Measurements from ENCODE around the gene TSPAN15.

Gene TSPAN15
- 0.39 to 6.8 (median 1.2) reads per million in 9 experiments for total RNA-seq

- peak within 1 kb of the TSS in 1 of 2 donors; percentile 81 for H3K27ac Mint-ChIP-seq
- H3K4me3 Mint-ChIP-seq: peak within 1 kb of the TSS; percentile 85 to 89
- H3K27me3 Mint-ChIP-seq: peaks cover 0 to 17% of the 10 kb centered on the region in 2 donors
- H3K4me1 Mint-ChIP-seq (ENCODE audit: low read depth in 2 of 2): peaks cover 12 to 23% of the 10 kb centered on the region in 2 donors
- H3K36me3 Mint-ChIP-seq (ENCODE audit: insufficient read depth): peaks cover 13% of the 10 kb centered on the region
- H3K9me3 Mint-ChIP-seq: no peaks in the 10 kb centered on the region
- DNase-seq (peak; percentile 44 to 75 (median 72)), ATAC-seq (replicated peaks) (peak; percentile 88)
Measured at GRCh38 chr10:69451209-69451783, at the start of gene TSPAN15. Gene TSPAN15 (plus strand): TSS chr10:69451465. CDS start chr10:69451595, 130 bp downstream.

DNA sequence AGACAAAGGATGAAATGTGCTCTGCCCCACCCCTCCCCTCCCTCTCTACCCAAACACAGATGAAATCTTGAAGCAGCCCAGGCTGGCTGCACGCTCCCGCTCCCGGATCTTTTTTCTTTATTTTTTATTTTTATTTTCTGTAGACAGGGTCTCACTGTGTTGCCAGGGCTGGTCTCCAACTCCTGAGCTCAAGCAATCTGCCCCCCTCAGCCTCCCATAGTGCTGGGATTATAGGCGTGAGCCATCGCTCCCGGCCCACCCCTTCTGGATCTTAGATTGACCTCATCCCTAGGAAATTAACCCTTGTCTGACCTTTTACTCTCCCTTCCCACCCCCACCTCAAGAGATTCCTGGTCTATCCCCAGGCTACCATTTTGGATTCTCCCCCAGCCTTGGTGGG, 48.9 kb upstream of the TSPAN15 start:
- ATAC-seq (replicated peaks) (no peak), DNase-seq (no peak)
- Mint-ChIP-seq H3K27ac (peak overlapping the region in 1 of 2 donors; percentile 41), H3K36me3 (ENCODE audit: insufficient read depth) (peaks cover 60% of the 10 kb centered on the region), H3K4me3 (no peak overlapping the region), H3K27me3 (no peaks in the 10 kb centered on the region), H3K4me1 (ENCODE audit: low read depth in 2 of 2) (peaks cover 0 to 4% of the 10 kb centered on the region in 2 donors), H3K9me3 (no peaks in the 10 kb centered on the region)

DNA sequence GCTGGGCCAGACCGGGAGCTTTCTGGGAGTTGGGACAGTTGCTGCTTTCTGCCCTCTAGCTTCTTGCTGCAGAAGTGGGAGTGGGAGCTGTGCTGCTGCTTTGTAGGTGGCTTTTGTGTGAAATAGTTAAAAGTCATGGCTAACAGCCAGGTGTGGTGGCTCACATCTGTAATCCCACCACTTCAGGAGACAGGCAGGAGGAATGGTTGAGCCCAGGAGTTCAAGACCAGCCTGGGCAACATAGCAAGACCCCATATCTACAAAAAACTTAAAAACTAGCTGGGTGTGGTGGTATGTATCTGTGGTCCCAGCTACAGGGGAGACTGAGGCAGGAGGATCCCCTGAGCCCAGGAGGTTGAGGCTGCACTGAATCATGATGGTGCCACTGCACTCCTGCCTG, 48.2 kb upstream of the TSPAN15 start:
- H3K27me3 Mint-ChIP-seq: no peaks in the 10 kb centered on the region
- H3K27ac Mint-ChIP-seq: peak overlapping the region; percentile 17 to 41

DNA sequence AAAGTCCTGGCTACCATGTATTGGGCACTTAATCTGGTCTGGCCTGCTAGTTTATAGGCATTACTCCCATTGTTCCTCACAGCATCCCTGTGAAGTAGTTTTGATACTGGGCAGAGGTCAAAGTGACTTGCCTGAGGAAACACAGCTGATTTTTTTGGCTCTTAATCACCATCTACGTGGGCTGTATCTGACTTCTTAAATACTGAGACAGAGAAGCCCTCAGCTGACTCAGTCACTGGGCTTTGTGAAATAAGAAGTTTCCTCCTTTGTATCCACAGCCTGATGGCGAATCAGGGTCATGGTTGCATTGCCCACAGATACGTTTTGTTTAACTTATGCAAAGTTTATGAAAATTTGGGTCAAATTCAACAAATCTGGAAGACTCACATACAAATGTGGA, 47.7 kb upstream of the TSPAN15 start:
- Mint-ChIP-seq H3K27me3 (no peaks in the 10 kb centered on the region), H3K9me3 (no peaks in the 10 kb centered on the region), H3K36me3 (ENCODE audit: insufficient read depth) (peaks cover 57% of the 10 kb centered on the region), H3K27ac (no peak overlapping the region), H3K4me3 (no peak overlapping the region), H3K4me1 (ENCODE audit: low read depth in 2 of 2) (peaks cover 8 to 13% of the 10 kb centered on the region in 2 donors)
- DNase-seq: no peak
- no peak for ATAC-seq (replicated peaks)

More for the DNA sequence above, 48.2 kb upstream of the TSPAN15 start:
- DNase-seq (no peak), ATAC-seq (replicated peaks) (no peak)
- no peak overlapping the region for H3K4me3 Mint-ChIP-seq
- peaks cover 4 to 10% of the 10 kb centered on the region in 2 donors for H3K4me1 Mint-ChIP-seq (ENCODE audit: low read depth in 2 of 2)
- H3K36me3 Mint-ChIP-seq (ENCODE audit: insufficient read depth): peaks cover 61% of the 10 kb centered on the region
- H3K9me3 Mint-ChIP-seq: no peaks in the 10 kb centered on the region

DNA sequence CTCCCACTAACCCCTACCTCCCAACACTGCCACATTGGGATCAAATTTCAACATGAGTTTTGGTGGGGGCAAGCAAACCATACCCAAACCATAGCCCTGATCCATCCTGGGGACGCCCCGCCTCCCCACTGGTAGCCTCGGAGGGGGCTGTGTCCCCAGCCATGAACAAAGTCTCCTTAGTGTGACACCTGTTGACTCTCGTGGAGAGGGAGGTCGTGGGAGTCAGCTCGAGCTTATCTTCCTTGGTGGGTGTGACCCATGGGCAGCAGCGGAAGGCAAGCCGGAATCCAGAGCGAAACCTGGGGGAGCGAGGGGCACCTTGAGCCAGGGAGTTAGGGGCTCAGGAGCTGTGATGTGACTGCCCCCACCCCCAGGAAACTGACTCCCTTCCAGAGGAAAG, 46.5 kb upstream of the TSPAN15 start:
- H3K27me3 Mint-ChIP-seq: no peaks in the 10 kb centered on the region
- no peak for ATAC-seq (replicated peaks)
- peaks cover 48% of the 10 kb centered on the region for H3K36me3 Mint-ChIP-seq (ENCODE audit: insufficient read depth)
- H3K4me3 Mint-ChIP-seq: no peak overlapping the region
- no peak for DNase-seq
- peak overlapping the region in 1 of 2 donors; percentile 5 for H3K27ac Mint-ChIP-seq
- no peaks in the 10 kb centered on the region for H3K9me3 Mint-ChIP-seq
- H3K4me1 Mint-ChIP-seq (ENCODE audit: low read depth in 2 of 2): peaks cover 15 to 16% of the 10 kb centered on the region in 2 donors

GRCh38 chr10:69405221-69405620, 46.0 kb upstream of the TSPAN15 start:
- DNase-seq (no peak), ATAC-seq (replicated peaks) (no peak)
- no peak overlapping the region for H3K4me3 Mint-ChIP-seq
- H3K9me3 Mint-ChIP-seq: no peaks in the 10 kb centered on the region
- peaks cover 47% of the 10 kb centered on the region for H3K36me3 Mint-ChIP-seq (ENCODE audit: insufficient read depth)
- peaks cover 15 to 16% of the 10 kb centered on the region in 2 donors for H3K4me1 Mint-ChIP-seq (ENCODE audit: low read depth in 2 of 2)
- peak overlapping the region in 1 of 2 donors; percentile 5 for H3K27ac Mint-ChIP-seq
- H3K27me3 Mint-ChIP-seq: no peaks in the 10 kb centered on the region

- Mint-ChIP-seq H3K36me3 (ENCODE audit: insufficient read depth) (peaks cover 36% of the 10 kb centered on the region), H3K9me3 (no peaks in the 10 kb centered on the region), H3K4me3 (no peak overlapping the region), H3K27ac (peak overlapping the region in 1 of 2 donors; percentile 86), H3K27me3 (no peaks in the 10 kb centered on the region), H3K4me1 (ENCODE audit: low read depth in 2 of 2) (peaks cover 15 to 16% of the 10 kb centered on the region in 2 donors)
- DNase-seq (no peak), ATAC-seq (replicated peaks) (no peak)
Measured at GRCh38 chr10:69406302-69406811, 44.9 kb upstream of the TSPAN15 start.

- ATAC-seq (replicated peaks) (no peak), DNase-seq (no peak)
- Mint-ChIP-seq H3K9me3 (no peaks in the 10 kb centered on the region), H3K27ac (peak overlapping the region in 1 of 2 donors; percentile 86), H3K27me3 (no peaks in the 10 kb centered on the region), H3K4me1 (ENCODE audit: low read depth in 2 of 2) (peaks cover 15 to 16% of the 10 kb centered on the region in 2 donors), H3K4me3 (no peak overlapping the region), H3K36me3 (ENCODE audit: insufficient read depth) (peaks cover 29% of the 10 kb centered on the region)
Measured at GRCh38 chr10:69406816-69407580, 44.3 kb upstream of the TSPAN15 start.

GRCh38 chr10:69407621-69408301, 43.5 kb upstream of the TSPAN15 start:
- Mint-ChIP-seq H3K27ac (peak overlapping the region in 1 of 2 donors; percentile 86), H3K4me3 (peak overlapping the region; percentile 80 to 82), H3K4me1 (ENCODE audit: low read depth in 2 of 2) (peaks cover 15 to 16% of the 10 kb centered on the region in 2 donors), H3K9me3 (no peaks in the 10 kb centered on the region), H3K36me3 (ENCODE audit: insufficient read depth) (peaks cover 26% of the 10 kb centered on the region), H3K27me3 (no peaks in the 10 kb centered on the region)
- no peak for ATAC-seq (replicated peaks)
- no peak for DNase-seq

DNA sequence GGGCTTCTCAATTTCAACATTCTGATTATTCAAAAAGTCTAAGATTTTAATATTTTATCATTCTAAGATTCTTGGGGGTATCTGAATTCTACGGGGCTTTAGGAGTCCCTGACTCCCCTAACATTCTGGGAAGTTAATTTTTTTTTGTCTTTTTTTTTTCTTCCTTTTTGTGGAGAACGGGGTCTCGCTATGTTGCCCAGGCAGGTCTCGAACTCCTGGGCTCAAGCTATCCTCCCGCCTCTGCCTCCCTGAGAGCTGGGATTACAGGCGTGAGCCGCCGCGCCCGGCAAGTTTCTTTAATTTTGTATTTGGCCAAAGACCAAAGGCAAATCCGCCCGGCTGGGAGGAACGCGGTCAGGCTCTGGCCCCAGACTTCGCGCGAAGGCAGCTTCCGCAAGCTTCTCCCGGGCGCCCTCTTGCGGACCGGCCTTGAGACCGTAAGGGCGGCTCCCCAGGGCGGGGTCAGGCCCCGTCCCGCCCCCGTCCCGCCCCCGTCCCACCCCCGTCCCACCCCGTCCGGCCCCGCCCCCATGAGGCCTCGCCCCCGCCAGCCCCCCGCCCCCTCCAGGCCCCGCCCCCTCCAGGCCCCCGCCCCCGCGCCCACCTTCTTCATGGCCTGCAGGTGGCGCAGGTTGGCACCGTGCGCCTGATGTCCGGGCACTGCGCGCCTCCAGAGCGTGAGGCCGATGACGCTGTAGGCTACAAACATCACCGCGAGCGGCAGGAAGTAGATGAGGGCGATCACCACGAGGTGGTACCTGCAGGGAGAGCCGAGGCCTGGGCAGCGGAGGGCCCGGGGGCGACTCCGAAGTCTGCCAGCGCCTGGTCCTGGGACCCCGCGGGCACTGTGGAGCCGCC, 42.7 kb upstream of the TSPAN15 start:
- H3K4me3 Mint-ChIP-seq: peak overlapping the region; percentile 80 to 82
- H3K9me3 Mint-ChIP-seq: no peaks in the 10 kb centered on the region
- ATAC-seq (replicated peaks) (peak; percentile 95), DNase-seq (peak; percentile 83 to 86 (median 85))
- H3K4me1 Mint-ChIP-seq (ENCODE audit: low read depth in 2 of 2): peaks cover 15 to 20% of the 10 kb centered on the region in 2 donors
- H3K27me3 Mint-ChIP-seq: no peaks in the 10 kb centered on the region
- peak overlapping the region; percentile 83 to 87 for H3K27ac Mint-ChIP-seq
- peaks cover 21% of the 10 kb centered on the region for H3K36me3 Mint-ChIP-seq (ENCODE audit: insufficient read depth)

GRCh38 chr10:69409176-69409495, 42.1 kb upstream of the TSPAN15 start:
- Mint-ChIP-seq H3K4me3 (peak overlapping the region; percentile 80 to 82), H3K4me1 (ENCODE audit: low read depth in 2 of 2) (peaks cover 15 to 20% of the 10 kb centered on the region in 2 donors), H3K27ac (peak overlapping the region; percentile 83 to 87), H3K27me3 (no peaks in the 10 kb centered on the region), H3K9me3 (no peaks in the 10 kb centered on the region), H3K36me3 (ENCODE audit: insufficient read depth) (peaks cover 21% of the 10 kb centered on the region)
- DNase-seq: no peak
- no peak for ATAC-seq (replicated peaks)

- DNase-seq (no peak), ATAC-seq (replicated peaks) (no peak)
- Mint-ChIP-seq H3K27me3 (peaks cover 0 to 6% of the 10 kb centered on the region in 2 donors), H3K9me3 (no peaks in the 10 kb centered on the region), H3K4me3 (no peak overlapping the region), H3K36me3 (ENCODE audit: insufficient read depth) (peaks cover 20% of the 10 kb centered on the region), H3K27ac (no peak overlapping the region), H3K4me1 (ENCODE audit: low read depth in 2 of 2) (peaks cover 15 to 20% of the 10 kb centered on the region in 2 donors)
Measured at GRCh38 chr10:69409968-69410367, 41.3 kb upstream of the TSPAN15 start.

GRCh38 chr10:69410487-69410886, 40.8 kb upstream of the TSPAN15 start:
- Mint-ChIP-seq H3K27ac (no peak overlapping the region), H3K27me3 (peaks cover 1 to 11% of the 10 kb centered on the region in 2 donors), H3K4me1 (ENCODE audit: low read depth in 2 of 2) (peaks cover 15 to 20% of the 10 kb centered on the region in 2 donors), H3K4me3 (no peak overlapping the region), H3K36me3 (ENCODE audit: insufficient read depth) (peaks cover 17% of the 10 kb centered on the region), H3K9me3 (no peaks in the 10 kb centered on the region)
- ATAC-seq (replicated peaks): no peak
- no peak for DNase-seq

All from effector memory CD8-positive, alpha-beta T cell (primary cell).